Stimulated activated memory B cell treated with anti-CD40 and anti-IgM and Interleukin-4, amounts not matched to agents 10 μg/mL and 1 μg/mL and 100 μg/mL, for 72 hours (primary cell): Measurements from ENCODE around the gene RBMS1.
"Not testable (repeated sequence)": the region's sequence is repeated elsewhere in the genome, so short reads cannot be mapped to it uniquely, and the experiment has no call there.

Experiments
- ATAC-seq: fragments of 150-1000 bp; cut with Tn5 transposase; 2 replicates; pipeline ENCODE4 v1.10.0; 2021
- H3K27ac Mint-ChIP-seq: one replicate; pipeline ENCODE4 v1.8.0; 2022; ENCODE audit warnings: mild to moderate bottlenecking, mixed read lengths
- H3K27me3 Mint-ChIP-seq: one replicate; pipeline ENCODE4 v1.8.0; 2022; ENCODE audit warnings: mixed read lengths
- H3K36me3 Mint-ChIP-seq: one replicate; pipeline ENCODE4 v1.8.0; 2022; ENCODE audit warnings: mixed read lengths
- H3K4me1 Mint-ChIP-seq: one replicate; pipeline ENCODE4 v1.8.0; 2022; ENCODE audit warnings: mixed read lengths
- H3K4me3 Mint-ChIP-seq: one replicate; pipeline ENCODE4 v1.8.0; 2022; ENCODE audit warnings: mild to moderate bottlenecking, moderate library complexity, mixed read lengths
- H3K9me3 Mint-ChIP-seq: one replicate; pipeline ENCODE4 v1.8.0; 2022; ENCODE audit warnings: mixed read lengths

Gene RBMS1

GRCh38 chr2:160488289-160488688 lies 5.3 kb downstream of the RBMS1 start:
- ATAC-seq, H3K36me3 Mint-ChIP-seq, H3K4me1 Mint-ChIP-seq, H3K9me3 Mint-ChIP-seq, H3K4me3 Mint-ChIP-seq, H3K27ac Mint-ChIP-seq: not testable (repeated sequence)
- peaks cover 56% of the 10 kb centered on the region for H3K27me3 Mint-ChIP-seq

GRCh38 chr2:160486341-160486740 lies 7.3 kb downstream of the RBMS1 start:
- H3K27me3 Mint-ChIP-seq, result peaks cover 41% of the 10 kb centered on the region
- no peaks in the 10 kb centered on the region for H3K9me3 Mint-ChIP-seq
- H3K27ac Mint-ChIP-seq, result no peak overlapping the region
- ATAC-seq, result no peak
- no peak overlapping the region for H3K4me3 Mint-ChIP-seq
- no peaks in the 10 kb centered on the region for H3K36me3 Mint-ChIP-seq
- no peaks in the 10 kb centered on the region for H3K4me1 Mint-ChIP-seq

- Mint-ChIP-seq H3K27ac (no peak overlapping the region), H3K4me1 (no peaks in the 10 kb centered on the region), H3K4me3 (no peak overlapping the region), H3K36me3 (no peaks in the 10 kb centered on the region), H3K27me3 (peaks cover 28% of the 10 kb centered on the region), H3K9me3 (no peaks in the 10 kb centered on the region)
- ATAC-seq, result no peak
Observed at GRCh38 chr2:160484859-160485520, 8.6 kb downstream of the RBMS1 start.

GRCh38 chr2:160482673-160483072 lies 10.9 kb downstream of the RBMS1 start:
- ATAC-seq, result no peak
- Mint-ChIP-seq H3K27ac (no peak overlapping the region), H3K9me3 (no peaks in the 10 kb centered on the region), H3K4me3 (no peak overlapping the region), H3K27me3 (peaks cover 37% of the 10 kb centered on the region), H3K36me3 (no peaks in the 10 kb centered on the region), H3K4me1 (no peaks in the 10 kb centered on the region)

- no peak overlapping the region for H3K4me3 Mint-ChIP-seq
- no peak for ATAC-seq
- H3K4me1 Mint-ChIP-seq, result no peaks in the 10 kb centered on the region
Observed at GRCh38 chr2:160479269-160479668, 14.3 kb downstream of the RBMS1 start.

GRCh38 chr2:160478660-160479059 lies 14.9 kb downstream of the RBMS1 start:
- Mint-ChIP-seq H3K4me1 (no peaks in the 10 kb centered on the region), H3K27ac (no peak overlapping the region), H3K9me3 (no peaks in the 10 kb centered on the region), H3K36me3 (no peaks in the 10 kb centered on the region), H3K27me3 (peaks cover 17% of the 10 kb centered on the region), H3K4me3 (no peak overlapping the region)
- ATAC-seq, result no peak

More at GRCh38 chr2:160479269-160479668, 14.3 kb downstream of the RBMS1 start:
- Mint-ChIP-seq H3K27me3 (peaks cover 17% of the 10 kb centered on the region), H3K36me3 (no peaks in the 10 kb centered on the region), H3K27ac (no peak overlapping the region), H3K9me3 (no peaks in the 10 kb centered on the region)

GRCh38 chr2:160477032-160477431 lies 16.6 kb downstream of the RBMS1 start:
- no peak overlapping the region for H3K27ac Mint-ChIP-seq
- no peaks in the 10 kb centered on the region for H3K9me3 Mint-ChIP-seq
- no peaks in the 10 kb centered on the region for H3K4me1 Mint-ChIP-seq
- H3K27me3 Mint-ChIP-seq, result peaks cover 17% of the 10 kb centered on the region
- no peak for ATAC-seq
- no peak overlapping the region for H3K4me3 Mint-ChIP-seq
- no peaks in the 10 kb centered on the region for H3K36me3 Mint-ChIP-seq

- ATAC-seq, result no peak
- Mint-ChIP-seq H3K36me3 (no peaks in the 10 kb centered on the region), H3K27me3 (peaks cover 17% of the 10 kb centered on the region), H3K4me3 (no peak overlapping the region), H3K9me3 (no peaks in the 10 kb centered on the region), H3K4me1 (no peaks in the 10 kb centered on the region), H3K27ac (no peak overlapping the region)
Observed at GRCh38 chr2:160474891-160475787, 18.5 kb downstream of the RBMS1 start.

GRCh38 chr2:160474319-160474645 lies 19.3 kb downstream of the RBMS1 start:
- H3K36me3 Mint-ChIP-seq, result no peaks in the 10 kb centered on the region
- H3K4me1 Mint-ChIP-seq, result no peaks in the 10 kb centered on the region
- H3K27ac Mint-ChIP-seq, result no peak overlapping the region
- H3K9me3 Mint-ChIP-seq, result no peaks in the 10 kb centered on the region
- no peak overlapping the region for H3K4me3 Mint-ChIP-seq
- peaks cover 11% of the 10 kb centered on the region for H3K27me3 Mint-ChIP-seq
- ATAC-seq, result no peak

GRCh38 chr2:160473468-160474318 lies 19.9 kb downstream of the RBMS1 start:
- Mint-ChIP-seq H3K27me3 (peaks cover 6% of the 10 kb centered on the region), H3K36me3 (no peaks in the 10 kb centered on the region), H3K4me3 (no peak overlapping the region)

GRCh38 chr2:160472839-160473251 lies 20.8 kb downstream of the RBMS1 start:
- no peak for ATAC-seq
- H3K36me3 Mint-ChIP-seq, result no peaks in the 10 kb centered on the region
- no peak overlapping the region for H3K4me3 Mint-ChIP-seq
- no peaks in the 10 kb centered on the region for H3K27me3 Mint-ChIP-seq
- H3K4me1 Mint-ChIP-seq, result no peaks in the 10 kb centered on the region
- no peaks in the 10 kb centered on the region for H3K9me3 Mint-ChIP-seq
- H3K27ac Mint-ChIP-seq, result no peak overlapping the region

More at GRCh38 chr2:160473468-160474318, 19.9 kb downstream of the RBMS1 start:
- no peaks in the 10 kb centered on the region for H3K4me1 Mint-ChIP-seq
- H3K9me3 Mint-ChIP-seq, result no peaks in the 10 kb centered on the region
- no peak overlapping the region for H3K27ac Mint-ChIP-seq
- no peak for ATAC-seq

GRCh38 chr2:160471950-160472349 lies 21.7 kb downstream of the RBMS1 start:
- ATAC-seq, result no peak
- Mint-ChIP-seq H3K9me3 (no peaks in the 10 kb centered on the region), H3K4me1 (no peaks in the 10 kb centered on the region), H3K36me3 (no peaks in the 10 kb centered on the region), H3K27ac (no peak overlapping the region), H3K27me3 (no peaks in the 10 kb centered on the region), H3K4me3 (no peak overlapping the region)

GRCh38 chr2:160469621-160470204 lies 23.9 kb downstream of the RBMS1 start:
- no peak overlapping the region for H3K27ac Mint-ChIP-seq
- no peaks in the 10 kb centered on the region for H3K27me3 Mint-ChIP-seq

GRCh38 chr2:160469164-160469563 lies 24.4 kb downstream of the RBMS1 start:
- Mint-ChIP-seq H3K4me3 (no peak overlapping the region), H3K27me3 (peaks cover 2% of the 10 kb centered on the region), H3K27ac (no peak overlapping the region), H3K36me3 (no peaks in the 10 kb centered on the region), H3K4me1 (no peaks in the 10 kb centered on the region), H3K9me3 (no peaks in the 10 kb centered on the region)
- ATAC-seq, result no peak

More at GRCh38 chr2:160469621-160470204, 23.9 kb downstream of the RBMS1 start:
- H3K4me1 Mint-ChIP-seq, result no peaks in the 10 kb centered on the region
- ATAC-seq, result no peak
- H3K4me3 Mint-ChIP-seq, result no peak overlapping the region
- no peaks in the 10 kb centered on the region for H3K36me3 Mint-ChIP-seq
- no peaks in the 10 kb centered on the region for H3K9me3 Mint-ChIP-seq

- H3K27me3 Mint-ChIP-seq, result peaks cover 23% of the 10 kb centered on the region
- H3K4me1 Mint-ChIP-seq, result no peaks in the 10 kb centered on the region
- no peaks in the 10 kb centered on the region for H3K9me3 Mint-ChIP-seq
- H3K4me3 Mint-ChIP-seq, result no peak overlapping the region
- ATAC-seq, result no peak
- no peaks in the 10 kb centered on the region for H3K36me3 Mint-ChIP-seq
- H3K27ac Mint-ChIP-seq, result no peak overlapping the region
Observed at GRCh38 chr2:160467086-160467485, 26.5 kb downstream of the RBMS1 start.
